ENCODE results near the gene RNF208. TPM values are rescaled to one million over a fixed set of nuclear protein-coding genes. Genes with fewer than 3 reads are reported as not detected.

The RNF208 gene
- total RNA-seq, 2 donors from 2014 or later = 15.6 to 18.1 TPM

DNA sequence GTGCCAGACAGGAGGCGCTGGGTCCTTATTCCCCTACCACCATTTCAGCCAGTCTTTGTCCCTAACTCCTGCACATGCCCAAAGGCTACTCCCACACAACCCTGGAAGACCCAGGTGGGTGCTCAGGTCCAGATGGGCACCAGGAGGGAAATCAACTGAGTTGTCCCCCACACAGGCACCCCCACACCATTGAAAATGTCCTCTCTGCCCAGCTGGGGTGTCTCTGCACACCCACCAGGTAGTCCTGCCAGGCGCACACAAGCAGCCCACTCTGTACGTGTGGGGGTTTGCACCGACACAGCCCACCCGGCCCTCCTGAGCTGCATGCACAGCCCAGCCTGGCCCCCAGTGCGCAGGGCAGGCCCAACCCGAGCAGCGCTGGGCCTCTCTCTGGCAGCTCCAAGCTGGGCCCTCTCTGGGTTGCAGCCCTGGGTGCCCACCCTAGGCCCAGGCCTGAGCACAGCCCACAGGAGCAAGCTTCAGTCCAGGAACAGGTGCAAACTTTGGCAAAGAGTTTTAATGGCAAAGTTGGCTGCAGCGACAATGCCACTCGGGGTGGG, 2.2 kb downstream of the RNF208 start:
- ATAC-seq = no peak
- no peak for DNase-seq
- intact Hi-C loops (cut with DNase I) = no loop called here

DNA sequence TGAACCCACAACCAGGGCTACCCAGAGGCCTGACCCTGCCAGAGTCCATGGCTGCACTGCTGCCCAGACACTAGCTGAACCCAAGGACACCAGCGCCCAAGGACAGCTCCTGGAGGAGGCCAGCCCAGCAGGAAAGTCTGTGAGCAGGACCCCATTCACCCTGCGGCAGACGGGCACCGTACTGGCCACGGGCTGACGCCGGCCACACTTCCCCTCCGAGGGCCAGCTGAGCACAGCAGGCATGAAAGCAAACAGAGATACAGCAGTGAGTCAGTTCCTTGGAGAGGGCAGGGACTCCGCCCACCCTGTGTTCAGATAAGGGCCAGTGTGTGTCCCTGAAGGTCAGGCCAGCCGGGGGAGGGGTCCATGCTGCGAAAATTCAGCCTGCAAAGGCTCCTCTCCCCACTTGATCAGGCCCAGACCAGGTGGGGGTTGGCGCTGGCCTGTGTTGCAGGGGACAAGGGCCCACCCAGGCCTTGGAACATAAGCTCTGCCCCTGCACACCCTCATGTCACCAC, 3.2 kb downstream of the RNF208 start:
- DNase-seq (no peak), ATAC-seq (peak in 1 of 2 donors; percentile 5)
- intact Hi-C loops (cut with DNase I) = no loop called here

GRCh38 chr9:137218212-137218753, 3.8 kb downstream of the RNF208 start:
- DNase-seq (no peak), ATAC-seq (no peak)
- intact Hi-C loops (cut with DNase I) = no loop called here

DNA sequence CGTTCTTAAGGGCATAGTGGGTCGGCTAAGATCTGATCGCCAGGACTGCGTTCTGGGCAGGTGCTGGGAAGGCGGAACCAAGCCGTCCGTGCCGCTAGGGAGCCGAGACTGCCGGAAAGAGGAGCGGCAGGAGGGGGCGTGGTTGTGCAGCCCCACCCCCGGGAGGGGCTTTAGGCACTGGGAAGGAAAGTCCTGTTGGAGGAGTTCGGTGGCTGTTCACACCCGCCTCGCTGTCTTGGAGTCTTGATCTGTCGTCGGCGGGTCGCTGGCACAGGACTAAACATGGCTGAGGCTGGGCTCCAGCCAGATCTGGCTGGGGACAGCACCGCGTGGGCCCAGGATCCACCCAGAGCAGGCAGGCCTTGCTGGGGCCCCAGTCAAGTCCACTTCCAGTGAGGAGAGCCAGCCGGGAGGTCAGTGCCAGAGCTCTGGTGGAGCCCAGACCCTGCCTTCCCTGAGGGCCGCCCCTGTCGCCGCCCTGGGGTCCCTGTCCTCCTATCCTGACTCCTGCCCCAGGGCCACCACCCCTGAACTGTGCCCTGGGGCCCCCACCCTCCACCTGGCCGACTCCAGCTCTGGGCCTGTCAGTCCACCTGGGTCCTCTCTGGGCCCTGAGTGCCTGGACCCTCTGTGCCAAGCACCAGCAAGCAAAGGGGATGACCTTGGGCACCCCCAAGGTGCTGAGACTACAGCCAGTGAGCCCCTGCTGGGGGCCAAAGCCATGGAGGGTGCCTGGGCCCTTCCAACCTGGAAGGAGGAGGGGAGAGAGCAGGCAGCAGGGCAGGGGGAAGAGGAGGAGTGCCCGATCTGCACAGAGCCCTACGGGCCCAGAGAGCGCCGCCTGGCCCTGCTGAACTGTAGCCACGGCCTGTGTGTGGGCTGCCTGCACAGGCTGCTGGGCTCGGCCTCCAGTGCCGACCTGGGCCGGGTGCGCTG, 4.5 kb downstream of the RNF208 start:
- ATAC-seq = peak; percentile 33 to 70
- peak; percentile 69 for DNase-seq
- intact Hi-C loops (cut with DNase I) = no loop called here

DNA sequence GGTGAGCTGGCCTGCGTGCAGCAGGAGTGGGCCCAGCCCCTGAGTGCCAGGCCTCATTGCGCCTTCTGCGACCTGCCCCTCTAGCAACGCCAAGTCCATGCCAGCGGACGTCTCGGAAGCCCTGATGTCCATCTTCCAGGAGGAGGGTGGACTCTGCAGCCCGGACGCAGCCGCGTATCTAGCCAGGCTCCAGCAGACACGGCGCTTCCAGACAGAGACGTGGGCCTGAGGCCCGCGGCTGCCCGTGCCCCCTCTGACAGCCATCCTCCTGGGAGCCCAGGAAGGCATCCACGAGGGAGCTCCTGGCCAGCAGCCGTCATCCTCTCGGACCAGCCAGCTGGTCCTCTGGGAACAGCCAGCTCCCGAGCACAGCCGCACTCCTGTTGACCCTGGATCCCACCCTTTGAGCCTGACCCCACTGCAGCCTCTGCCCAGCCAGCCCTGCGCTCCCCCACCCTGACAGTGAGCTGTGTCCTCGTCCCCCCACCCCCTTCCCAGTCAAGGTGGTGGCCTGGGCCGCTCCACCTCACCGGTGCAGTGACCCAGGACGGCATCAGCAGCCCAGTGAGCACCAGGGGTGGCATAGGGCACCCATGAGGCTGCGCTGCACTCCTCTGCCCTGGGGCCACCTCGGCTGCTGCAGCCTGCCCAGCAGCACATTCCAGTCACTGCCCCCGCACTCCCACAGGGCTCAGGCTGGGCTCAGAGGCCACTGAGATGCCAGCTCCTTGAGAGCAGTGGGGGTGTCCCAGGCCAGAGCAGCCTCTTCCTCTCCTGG, 5.7 kb downstream of the RNF208 start:
- DNase-seq (no peak), ATAC-seq (no peak)
- intact Hi-C loops (cut with DNase I) = no loop called here

GRCh38 chr9:137215196-137215986, 6.6 kb downstream of the RNF208 start:
- intact Hi-C loops (cut with DNase I) = no loop called here
- ATAC-seq = no peak
- no peak for DNase-seq

DNA sequence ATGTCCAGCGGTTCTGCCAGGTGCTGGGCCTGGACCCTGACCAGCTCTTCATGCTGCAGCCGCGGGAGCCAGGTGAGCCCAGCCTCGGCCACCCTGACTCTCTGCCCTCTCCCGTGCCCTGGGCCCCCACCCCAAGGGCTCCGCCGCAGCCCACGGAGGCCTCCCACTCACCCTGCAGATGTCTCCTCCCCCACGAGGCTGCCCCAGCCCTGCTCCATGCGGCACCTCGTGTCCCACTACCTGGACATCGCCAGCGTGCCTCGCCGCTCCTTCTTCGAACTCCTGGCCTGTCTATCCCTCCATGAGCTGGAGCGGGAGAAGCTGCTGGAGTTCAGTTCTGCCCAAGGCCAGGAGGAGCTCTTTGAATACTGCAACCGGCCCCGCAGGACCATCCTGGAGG, 7.4 kb downstream of the RNF208 start:
- intact Hi-C loops (cut with DNase I) = no loop called here
- no peak for ATAC-seq
- no peak for DNase-seq

GRCh38 chr9:137213160-137214060, 8.6 kb downstream of the RNF208 start:
- intact Hi-C loops (cut with DNase I) = no loop called here
- ATAC-seq (no peak), DNase-seq (no peak)

- no peak for DNase-seq
- intact Hi-C loops (cut with DNase I) = no loop called here
- ATAC-seq = no peak
These were observed 9.5 kb downstream of the RNF208 start for GRCh38 chr9:137212520-137212919.

DNA sequence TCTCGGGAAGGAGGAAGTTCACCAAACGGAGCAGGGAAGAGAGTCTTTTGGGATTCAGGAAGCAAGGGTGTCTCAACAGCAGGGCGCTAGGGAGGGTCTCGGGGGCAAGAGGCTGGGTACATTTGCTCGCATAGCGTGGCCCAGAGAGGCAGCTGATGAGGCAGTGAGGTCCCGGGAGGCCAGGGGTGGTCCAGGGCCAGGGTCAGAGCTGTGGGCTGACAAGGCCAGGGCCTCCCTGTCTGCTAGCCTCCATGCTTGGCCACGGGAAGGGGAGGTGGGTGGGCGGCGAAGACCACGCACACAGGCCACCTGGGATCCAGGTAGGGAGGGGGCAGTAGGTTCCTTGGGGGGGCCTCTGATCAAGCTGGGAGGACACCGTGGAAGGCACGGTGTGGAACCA, 10.5 kb downstream of the RNF208 start:
- intact Hi-C loops (cut with DNase I) = no loop called here
- ATAC-seq = no peak

DNA sequence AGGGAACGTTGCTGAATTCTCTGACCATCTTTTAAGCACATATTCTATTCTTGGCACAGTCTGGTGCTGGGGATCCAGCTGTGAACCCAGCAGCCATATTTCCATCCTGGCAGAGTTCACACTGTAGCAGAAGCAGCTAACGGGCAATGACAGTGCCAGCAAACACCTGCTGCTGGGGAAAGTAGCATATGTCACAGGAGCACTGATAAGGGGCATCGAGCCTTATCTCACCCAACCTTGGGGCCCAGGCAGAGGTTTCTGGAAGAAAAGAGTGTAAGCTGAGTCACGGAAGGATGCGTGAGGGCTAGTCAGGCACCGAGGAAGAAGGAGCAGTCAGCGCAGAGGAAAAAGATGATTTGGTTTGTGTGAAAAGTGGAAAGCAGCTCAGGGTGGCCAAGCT, 15.4 kb downstream of the RNF208 start:
- ATAC-seq = no peak
- intact Hi-C loops (cut with DNase I) = no loop called here

More for the DNA sequence above, 10.5 kb downstream of the RNF208 start:
- DNase-seq = no peak

DNA sequence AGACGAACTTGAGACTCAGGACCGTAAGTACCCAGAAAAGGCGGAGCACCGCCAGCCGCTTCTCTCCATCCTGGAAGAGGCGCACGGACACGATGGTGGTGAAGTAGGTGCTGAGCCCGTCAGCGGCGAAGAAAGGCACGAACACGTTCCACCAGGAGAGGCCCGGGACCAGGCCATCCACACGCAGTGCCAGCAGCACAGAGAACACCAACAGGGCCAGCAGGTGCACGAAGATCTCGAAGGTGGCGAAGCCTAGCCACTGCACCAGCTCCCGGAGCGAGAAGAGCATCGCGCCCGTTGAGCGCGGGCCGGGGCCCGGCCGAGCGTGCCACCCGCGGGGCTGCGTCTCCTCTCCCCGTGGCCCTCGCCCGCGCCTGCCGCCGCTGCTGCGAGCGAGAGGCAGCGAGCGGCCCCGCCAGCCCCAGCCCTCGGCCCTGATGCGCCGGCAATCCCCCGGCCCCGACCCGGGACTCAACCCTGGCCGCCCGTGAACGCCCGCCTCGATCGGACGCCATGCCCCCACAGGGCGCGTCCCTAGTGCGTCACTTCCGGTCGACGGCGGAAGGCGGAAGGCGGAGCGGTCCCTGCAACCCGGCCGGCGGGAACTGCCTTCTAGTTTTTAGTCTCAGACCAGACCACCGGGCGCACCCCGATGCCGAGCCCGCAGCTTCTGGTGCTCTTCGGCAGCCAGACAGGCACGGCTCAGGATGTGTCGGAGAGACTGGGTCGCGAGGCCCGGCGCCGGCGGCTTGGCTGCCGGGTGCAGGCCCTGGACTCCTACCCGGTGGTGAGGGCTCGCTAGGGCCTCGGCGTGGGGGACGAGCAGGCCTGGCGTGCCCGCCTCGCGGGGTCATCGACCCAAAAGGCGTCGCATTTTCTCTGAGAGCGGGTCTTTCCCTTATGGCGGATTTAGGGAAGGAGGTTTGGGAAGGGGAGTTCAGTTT, 16.6 kb downstream of the RNF208 start, which contains the start of the genes NDOR1 and TMEM203:
TSS of gene NDOR1 (plus strand) at position 575 of the 944 bp plus-strand sequence. CDS start at position 653, 78 bp downstream.
TSS of gene TMEM203 (minus strand) at position 523 of the 944 bp plus-strand sequence. CDS start at position 289, 234 bp downstream.
- DNase-seq = peak; percentile 94
- intact Hi-C loops (cut with DNase I) = no loop called here
- peak; percentile 72 to 76 for ATAC-seq

More for the DNA sequence above, 15.4 kb downstream of the RNF208 start:
- DNase-seq = no peak

- ATAC-seq (no peak), DNase-seq (no peak)
- intact Hi-C loops (cut with DNase I) = no loop called here
These were observed 17.3 kb downstream of the RNF208 start for GRCh38 chr9:137204731-137205125.

- intact Hi-C loops (cut with DNase I) = no loop called here
- ATAC-seq = no peak
- DNase-seq = no peak
These were observed 19.1 kb downstream of the RNF208 start for GRCh38 chr9:137202966-137203365.

DNA sequence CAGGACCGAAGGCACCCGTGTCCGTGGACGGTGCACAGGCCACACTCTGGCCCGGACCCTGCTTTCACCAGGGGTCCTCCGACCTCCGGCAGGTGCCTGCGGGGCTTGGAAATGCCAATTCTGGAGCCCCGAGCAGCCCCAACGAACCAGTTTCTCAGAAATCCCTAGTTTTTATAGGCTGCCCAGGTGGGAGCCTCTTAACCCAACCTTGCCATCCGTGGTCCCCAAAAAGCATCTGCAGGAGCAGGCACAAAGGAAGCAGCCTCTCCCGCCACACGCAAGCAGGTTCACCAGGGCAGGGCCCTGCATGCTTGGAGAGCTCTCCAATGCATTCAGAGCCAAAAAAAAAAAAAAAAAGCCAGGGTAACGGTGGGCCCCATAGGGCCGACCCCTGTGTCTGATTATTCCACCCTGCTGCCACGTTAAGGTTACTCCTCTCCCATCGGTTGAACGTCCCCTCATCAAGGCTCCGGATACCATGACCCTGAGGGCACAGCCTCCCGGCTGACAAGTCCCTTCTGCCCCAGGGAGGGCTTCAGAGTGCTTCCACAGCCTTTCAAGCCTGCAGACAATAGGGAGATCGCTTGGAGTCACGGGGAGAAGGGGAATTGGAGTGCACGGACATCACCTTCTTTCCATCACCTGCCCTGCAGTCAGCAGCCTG, 20.7 kb downstream of the RNF208 start:
- ATAC-seq (no peak), DNase-seq (no peak)
- intact Hi-C loops (cut with DNase I) = no loop called here
